ENCODE data around the gene PTPN1. TPM values are rescaled to one million over a fixed set of nuclear protein-coding genes. Genes with fewer than 3 reads are reported as not detected.

The PTPN1 gene
- total RNA-seq, 1 experiment from 2014 or later: 30.8 TPM

DNA sequence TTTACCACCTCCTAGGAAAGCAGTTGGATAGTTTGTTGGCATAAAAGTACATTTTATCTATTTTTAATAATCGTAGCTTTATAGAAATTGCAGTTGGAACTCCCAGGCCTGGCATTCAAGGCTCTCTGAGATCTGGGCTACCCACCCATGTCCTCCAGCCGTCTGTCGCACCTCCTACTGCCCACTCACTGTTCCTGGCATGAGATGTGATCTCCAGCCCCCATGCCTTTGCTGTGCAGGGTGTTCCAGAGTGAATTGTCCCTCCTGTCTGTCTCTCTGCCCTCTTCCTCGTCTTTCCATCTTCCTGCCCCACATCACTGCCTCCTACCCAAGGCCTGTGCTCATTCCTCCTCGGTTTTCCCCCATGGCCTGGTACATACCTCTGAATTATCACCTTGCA lies 50.7 kb downstream of the PTPN1 start:
- H3K9ac ChIP-seq (ENCODE audit: extremely low read depth, insufficient read length, low read length): no peak overlapping the region
- Mint-ChIP-seq H3K36me3 (ENCODE audit: insufficient read depth in 1 of 3, low read depth in 3 of 3) (peaks cover 4 to 13% (median 12%) of the 10 kb centered on the region in 3 experiments), H3K9me3 (no peaks in the 10 kb centered on the region), H3K4me1 (peaks cover 3 to 11% of the 10 kb centered on the region in 2 experiments; a peak in 3 of 4 replicates), H3K4me3 (no peak overlapping the region; a peak in 1 of 5 replicates), H3K27me3 (ENCODE audit: low read depth) (no peaks in the 10 kb centered on the region), H3K27ac (peak overlapping the region in 2 of 3 experiments; percentile 59 to 78; a peak in 3 of 7 replicates)
- H3K4me1 ChIP-seq (ENCODE audit: insufficient read depth, low read length): no peaks in the 10 kb centered on the region
- H2BK5ac ChIP-seq (ENCODE audit: insufficient read length, low read length): no peak overlapping the region
- H2BK120ac ChIP-seq (ENCODE audit: low read depth, low read length, poor library complexity, severe bottlenecking): no peak overlapping the region
- no peak overlapping the region for H3K56ac ChIP-seq (ENCODE audit: insufficient read length, low read depth, low read length)
- no peaks in the 10 kb centered on the region for H3K79me1 ChIP-seq (ENCODE audit: insufficient read depth, low read depth, low read length, poor library complexity, severe bottlenecking)
- H3K23me2 ChIP-seq (ENCODE audit: insufficient read length, low read depth, low read length, poor library complexity, severe bottlenecking): no peaks in the 10 kb centered on the region
- H3K79me2 ChIP-seq (ENCODE audit: insufficient read depth, low read length): no peaks in the 10 kb centered on the region
- no peak overlapping the region for H4K91ac ChIP-seq (ENCODE audit: insufficient read length, low read depth, low read length)
- H2AK5ac ChIP-seq (ENCODE audit: insufficient read length, low read length): no peak overlapping the region
- H3K23ac ChIP-seq (ENCODE audit: insufficient read length, low read depth, low read length): no peak overlapping the region
- H2BK12ac ChIP-seq (ENCODE audit: insufficient read length, low read depth, low read length): no peak overlapping the region
- no peaks in the 10 kb centered on the region for H4K20me1 ChIP-seq (ENCODE audit: control insufficient read depth, insufficient read depth, insufficient read length)
- H3K4ac ChIP-seq (ENCODE audit: low read depth, low read length): no peak overlapping the region
- no CpG with 5 or more reads among the region's 5 CpGs for WGBS (ENCODE audit: extremely low coverage, insufficient read length, low lambda C conversion rate)
- no peak overlapping the region for H2BK20ac ChIP-seq (ENCODE audit: low read depth, low read length, poor library complexity, severe bottlenecking)
- no peaks in the 10 kb centered on the region for H3K9me3 ChIP-seq (ENCODE audit: control insufficient read depth, low read depth, low read length)
- TF ChIP-seq, protein P1, sequence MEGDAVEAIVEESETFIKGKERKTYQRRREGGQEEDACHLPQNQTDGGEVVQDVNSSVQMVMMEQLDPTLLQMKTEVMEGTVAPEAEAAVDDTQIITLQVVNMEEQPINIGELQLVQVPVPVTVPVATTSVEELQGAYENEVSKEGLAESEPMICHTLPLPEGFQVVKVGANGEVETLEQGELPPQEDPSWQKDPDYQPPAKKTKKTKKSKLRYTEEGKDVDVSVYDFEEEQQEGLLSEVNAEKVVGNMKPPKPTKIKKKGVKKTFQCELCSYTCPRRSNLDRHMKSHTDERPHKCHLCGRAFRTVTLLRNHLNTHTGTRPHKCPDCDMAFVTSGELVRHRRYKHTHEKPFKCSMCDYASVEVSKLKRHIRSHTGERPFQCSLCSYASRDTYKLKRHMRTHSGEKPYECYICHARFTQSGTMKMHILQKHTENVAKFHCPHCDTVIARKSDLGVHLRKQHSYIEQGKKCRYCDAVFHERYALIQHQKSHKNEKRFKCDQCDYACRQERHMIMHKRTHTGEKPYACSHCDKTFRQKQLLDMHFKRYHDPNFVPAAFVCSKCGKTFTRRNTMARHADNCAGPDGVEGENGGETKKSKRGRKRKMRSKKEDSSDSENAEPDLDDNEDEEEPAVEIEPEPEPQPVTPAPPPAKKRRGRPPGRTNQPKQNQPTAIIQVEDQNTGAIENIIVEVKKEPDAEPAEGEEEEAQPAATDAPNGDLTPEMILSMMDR (conservative IDR thresholded peaks at IDR 0.05): no peak
- no peak overlapping the region for H2BK15ac ChIP-seq (ENCODE audit: low read depth, low read length)
- H4K8ac ChIP-seq (replicated peaks; ENCODE audit: insufficient read length, low read depth, low read length): no peak overlapping the region
- no peak overlapping the region for H4K5ac ChIP-seq (ENCODE audit: insufficient read length, low read depth, low read length)
- H2AFZ ChIP-seq (ENCODE audit: low read length): no peak overlapping the region
- H3K27me3 ChIP-seq (ENCODE audit: insufficient read depth, low read length): no peaks in the 10 kb centered on the region
- DNase-seq: no peak
- no peak overlapping the region for H3K18ac ChIP-seq (ENCODE audit: insufficient read length, low read depth, low read length)
- H3K14ac ChIP-seq (ENCODE audit: insufficient read depth, low read length): no peak overlapping the region
- no peak overlapping the region for H3T11ph ChIP-seq (ENCODE audit: low read length)
- H3K4me2 ChIP-seq (ENCODE audit: insufficient read depth, insufficient read length, low read length): no peak overlapping the region
- no peak overlapping the region for H3K27ac ChIP-seq (ENCODE audit: insufficient read length, low read depth, low read length)
